HCT116 (cell line): ENCODE data around the gene TIGD4. TPM values are rescaled to one million over a fixed set of nuclear protein-coding genes. Genes with fewer than 3 reads are reported as not detected.

Experiments used
- ATAC-seq: fragments of 200-7000 bp; cut with Tn5 transposase; 2 replicates; pipeline ENCODE4 v1.9.1; 2020; ENCODE audit warnings: mild to moderate bottlenecking, moderate library complexity
- BruUV-seq: library from RNA; stranded (reverse); fragments of 400-500 nt; replicated peaks from 2 replicates; lab custom pipeline; 2021; lab: Mats Ljungman, UMichigan
- CTCF ChIA-PET: fragments of 300-600 bp; sonication (Branson Sonifier 250); formaldehyde crosslinking; loops from one replicate; lab custom pipeline; 2021; ENCODE audit warnings: antibody characterized with exemption; lab: Charles Lee
- POLR2A ChIA-PET: fragments of 300-600, 350-600 bp; sonication (Branson Sonifier 250); formaldehyde crosslinking; loops from one replicate; lab custom pipeline; 2021; ENCODE audit warnings: antibody characterized with exemption; lab: Charles Lee
- RAD21 ChIA-PET, 2 experiments: fragments of 300-600 bp; sonication (Branson Sonifier 250); formaldehyde crosslinking; loops; one replicate each; lab custom pipeline; 2023; ENCODE audit warnings: low total read pairs in 2 of 2; ENCODE audit not compliant: uncharacterized antibody in 2 of 2, unreplicated experiment in 2 of 2, low non-redundant PET in 1 of 2; lab: Charles Lee
- DNase-seq: peaks from one replicate; pipeline ENCODE4 v3.0.0-alpha.2; 2010; ENCODE audit warnings: low read depth, low spot score
- H2AFZ ChIP-seq: fragments of 200-600 bp; shearing (Covaris generic), sonication (generic); 2 replicates; pipeline ENCODE4 v1.6.1; 2017; ENCODE audit warnings: low read depth, mixed run types, mixed read lengths, antibody characterized with exemption, low read length; ENCODE audit not compliant: poor library complexity, severe bottlenecking
- H3K27ac ChIP-seq: 2 replicates; pipeline ENCODE4 v1.5.1; 2012; ENCODE audit warnings: low read depth, low read length
- H3K27me3 ChIP-seq: fragments of 200-600 bp; sonication (generic); 2 replicates; pipeline ENCODE4 v1.6.1; 2016; ENCODE audit warnings: mixed run types, low read length, mixed read lengths; ENCODE audit not compliant: insufficient read depth
- H3K36me3 ChIP-seq, 2 experiments: fragments of 200-500 bp in 1 of 2; fragments of 200-600 bp in 1 of 2; sonication (Bioruptor generic) in 1 of 2; sonication (generic) in 1 of 2; 2 replicates each; pipeline versions ENCODE4 v1.5.1 to v1.6.1; 2014 to 2016; ENCODE audit warnings: low read length in 2 of 2, inconsistent platforms in 1 of 2, mixed read lengths in 1 of 2, mixed run types in 1 of 2; ENCODE audit not compliant: insufficient read depth in 2 of 2, control insufficient read depth in 1 of 2
- H3K4me1 ChIP-seq, 2 experiments: fragments of 200-600 bp in 1 of 2; sonication (generic) in 1 of 2; 2 replicates each; pipeline versions ENCODE4 v1.5.1 to v1.6.1; 2012 to 2017; ENCODE audit warnings: low read length in 2 of 2, inconsistent platforms in 1 of 2, mild to moderate bottlenecking in 1 of 2, mixed read lengths in 1 of 2, mixed run types in 1 of 2, moderate library complexity in 1 of 2; ENCODE audit not compliant: insufficient read depth in 2 of 2, control insufficient read depth in 1 of 2
- H3K4me2 ChIP-seq: fragments of 200-600 bp; sonication (generic); 2 replicates; pipeline ENCODE4 v1.6.1; 2017; ENCODE audit warnings: mixed run types, low read length, mixed read lengths
- H3K4me3 ChIP-seq, 2 experiments: fragments of 200-600 bp in 1 of 2; sonication (generic) in 1 of 2; replicated peaks in 1 of 2; 2 replicates each; pipeline ENCODE4 v1.5.1; 2011 to 2016; ENCODE audit warnings: low read length in 2 of 2, control low read depth in 1 of 2, low read depth in 1 of 2, mild to moderate bottlenecking in 1 of 2, mixed read lengths in 1 of 2, mixed run types in 1 of 2
- H3K79me2 ChIP-seq: fragments of 200-600 bp; sonication (generic); 2 replicates; pipeline ENCODE4 v1.6.1; 2017; ENCODE audit warnings: mild to moderate bottlenecking, mixed run types, low read length, moderate library complexity, mixed read lengths; ENCODE audit not compliant: insufficient read depth
- H3K9ac ChIP-seq: fragments of 200-600 bp; sonication (generic); 2 replicates; pipeline ENCODE4 v1.6.1; 2016; ENCODE audit warnings: low read length, mixed read lengths
- H3K9me2 ChIP-seq: fragments of 200-600 bp; sonication (generic), shearing (Covaris generic); 2 replicates; pipeline ENCODE4 v1.6.1; 2017; ENCODE audit warnings: mixed run types, mild to moderate bottlenecking, moderate library complexity; ENCODE audit not compliant: insufficient read depth
- H3K9me3 ChIP-seq, 2 experiments: fragments of 200-500 bp in 1 of 2; fragments of 200-600 bp in 1 of 2; sonication (Bioruptor generic) in 1 of 2; sonication (generic) in 1 of 2; 2 replicates each; pipeline ENCODE4 v1.6.1; 2014 to 2017; ENCODE audit warnings: low read length in 2 of 2, mixed read lengths in 2 of 2, inconsistent platforms in 1 of 2, low read depth in 1 of 2, mild to moderate bottlenecking in 1 of 2, mixed run types in 1 of 2, moderate library complexity in 1 of 2; ENCODE audit not compliant: control insufficient read depth in 1 of 2, insufficient read depth in 1 of 2
- H4K20me1 ChIP-seq: fragments of 200-600 bp; sonication (generic), shearing (Covaris generic); 2 replicates; pipeline ENCODE4 v1.6.1; 2017; ENCODE audit warnings: mixed run types, mild to moderate bottlenecking, moderate library complexity; ENCODE audit not compliant: insufficient read depth
- CBX3 ChIP-seq: IDR thresholded peaks from 2 replicates; pipeline ENCODE4 v1.6.1; 2012; ENCODE audit warnings: low read depth
- CEBPB ChIP-seq: IDR thresholded peaks from 2 replicates; pipeline ENCODE4 v1.6.1; 2012; ENCODE audit warnings: low read depth
- EGR1 ChIP-seq: IDR thresholded peaks from 2 replicates; pipeline ENCODE4 v1.6.1; 2012; ENCODE audit warnings: low read depth
- ELF1 ChIP-seq: IDR thresholded peaks from 2 replicates; pipeline ENCODE4 v1.6.1; 2012; ENCODE audit warnings: low read depth, borderline replicate concordance
- EZH2phosphoT487 ChIP-seq: fragments of 200-600 bp; IDR thresholded peaks from 2 replicates; pipeline ENCODE4 v1.6.1; 2018; ENCODE audit warnings: antibody characterized with exemption, borderline replicate concordance
- FOSL1 ChIP-seq: IDR thresholded peaks from 2 replicates; pipeline ENCODE4 v1.6.1; 2012; ENCODE audit warnings: low read depth
- JUND ChIP-seq: IDR thresholded peaks from 2 replicates; pipeline ENCODE4 v1.6.1; 2012
- MAX ChIP-seq: IDR thresholded peaks from 2 replicates; pipeline ENCODE4 v1.6.1; 2012
- POLR2A ChIP-seq: IDR thresholded peaks from 2 replicates; pipeline ENCODE4 v1.7.0; 2011; ENCODE audit warnings: borderline replicate concordance; ENCODE audit not compliant: insufficient read depth, insufficient read length; ENCODE audit errors: extremely low read depth
- POLR2AphosphoS5 ChIP-seq: IDR thresholded peaks from 2 replicates; pipeline ENCODE4 v1.6.1; 2011; ENCODE audit warnings: mild to moderate bottlenecking, low read depth, low read length, moderate library complexity
- RAD21 ChIP-seq: IDR thresholded peaks from 2 replicates; pipeline ENCODE4 v1.6.1; 2012; ENCODE audit warnings: low read depth, mild to moderate bottlenecking
- SP1 ChIP-seq: IDR thresholded peaks from 2 replicates; pipeline ENCODE4 v1.6.1; 2012; ENCODE audit warnings: low read depth
- SRF ChIP-seq: IDR thresholded peaks from 2 replicates; pipeline ENCODE4 v1.6.1; 2012; ENCODE audit warnings: low read depth
- TCF7L2 ChIP-seq: IDR thresholded peaks from 2 replicates; pipeline ENCODE4 v1.7.0; 2011; ENCODE audit warnings: borderline replicate concordance, inconsistent platforms; ENCODE audit not compliant: insufficient read depth, insufficient read length; ENCODE audit errors: extremely low read depth
- YY1 ChIP-seq: IDR thresholded peaks from 2 replicates; pipeline ENCODE4 v1.6.1; 2011; ENCODE audit warnings: low read length, low read depth, moderate library complexity, mild to moderate bottlenecking; ENCODE audit not compliant: insufficient replicate concordance; ENCODE audit errors: extremely low read depth
- ZBTB33 ChIP-seq: IDR thresholded peaks from 2 replicates; pipeline ENCODE4 v1.6.1; 2011; ENCODE audit warnings: mild to moderate bottlenecking, low read length, moderate library complexity; ENCODE audit not compliant: insufficient replicate concordance; ENCODE audit errors: extremely low read depth
- ZFX ChIP-seq: fragments of 450-650 bp; IDR thresholded peaks from 2 replicates; pipeline ENCODE4 v1.6.1; 2017
- intact Hi-C: fragments of 100-400 bp; cut with micrococcal nuclease; formaldehyde crosslinking; loops from 2 replicates; pipeline ENCODE4 v1.10.0; 2022
- total RNA-seq: library from RNA; stranded (reverse); gene quantifications from one replicate; pipeline ENCODE4 v1.2.1, GENCODE V29; 2021; ENCODE audit not compliant: unreplicated experiment
- TF ChIP-seq, protein P1 (sequence below), 3 experiments: fragments of 200-600 bp in 1 of 3; sonication (generic) in 1 of 3; IDR thresholded peaks in 2 of 3; conservative IDR thresholded peaks in 1 of 3; 2 replicates each; pipeline ENCODE4 v1.5.1; 2012 to 2017; ENCODE audit warnings: low read depth in 2 of 3, low read length in 2 of 3, antibody characterized with exemption in 1 of 3, borderline replicate concordance in 1 of 3, control low read depth in 1 of 3, mild to moderate bottlenecking in 1 of 3, mixed read lengths in 1 of 3, mixed run types in 1 of 3, moderate library complexity in 1 of 3; ENCODE audit not compliant: insufficient read depth in 1 of 3
- TF ChIP-seq, protein P2 (sequence below): IDR thresholded peaks from 2 replicates; pipeline ENCODE4 v1.6.1; 2012; ENCODE audit warnings: low read depth

Gene TIGD4
- total RNA-seq, 1 experiment from 2014 or later = 0.42 TPM

DNA sequence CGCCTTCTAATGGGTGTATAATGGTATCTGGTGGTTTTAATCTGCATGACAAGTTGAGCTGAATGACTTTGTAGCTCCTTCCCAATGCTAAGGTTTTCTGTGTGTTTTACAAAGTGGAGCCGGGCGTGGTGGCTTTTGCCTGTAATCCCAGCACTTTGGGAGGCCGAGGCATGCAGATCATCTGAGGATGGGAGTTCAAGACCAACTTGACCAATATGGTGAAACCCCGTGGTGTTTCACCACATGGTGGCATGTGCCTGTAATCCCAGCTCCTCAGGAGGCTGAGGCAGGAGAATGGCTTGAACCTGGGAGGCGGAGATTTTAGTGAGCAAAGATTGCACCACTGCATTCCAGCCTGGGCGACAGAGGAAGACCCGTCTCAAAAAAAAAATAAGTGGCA lies 29.1 kb upstream of the TIGD4 start:
- DNase-seq = no peak

More for the DNA sequence above, 29.1 kb upstream of the TIGD4 start:
- ChIA-PET CTCF (no interaction called here), RAD21 (no interaction called here), POLR2A (no interaction called here)
- Histone ChIP-seq H3K9ac (no peak overlapping the region), H3K9me3 (no peaks in the 10 kb centered on the region), H3K36me3 (no peaks in the 10 kb centered on the region), H4K20me1 (peaks cover 4% of the 10 kb centered on the region; the same call in 1 of the 2 replicates), H3K4me1 (no peaks in the 10 kb centered on the region; a peak in 1 of 4 replicates), H3K9me2 (no peaks in the 10 kb centered on the region), H2AFZ (no peak overlapping the region), H3K27ac (no peak overlapping the region), H3K27me3 (no peaks in the 10 kb centered on the region), H3K79me2 (peaks cover 60% of the 10 kb centered on the region), H3K4me3 (no peak overlapping the region), H3K4me2 (no peak overlapping the region)
- no peak for ATAC-seq
- TF ChIP-seq RAD21 (no peak), SRF (no peak), EGR1 (no peak), POLR2A (no peak), ZFX (no peak), MAX (no peak), YY1 (no peak), POLR2AphosphoS5 (no peak), ELF1 (no peak), CBX3 (no peak), FOSL1 (no peak), ZBTB33 (no peak), CEBPB (no peak), TCF7L2 (no peak), EZH2phosphoT487 (no peak), JUND (no peak), SP1 (no peak)
- TF ChIP-seq, protein P1, sequence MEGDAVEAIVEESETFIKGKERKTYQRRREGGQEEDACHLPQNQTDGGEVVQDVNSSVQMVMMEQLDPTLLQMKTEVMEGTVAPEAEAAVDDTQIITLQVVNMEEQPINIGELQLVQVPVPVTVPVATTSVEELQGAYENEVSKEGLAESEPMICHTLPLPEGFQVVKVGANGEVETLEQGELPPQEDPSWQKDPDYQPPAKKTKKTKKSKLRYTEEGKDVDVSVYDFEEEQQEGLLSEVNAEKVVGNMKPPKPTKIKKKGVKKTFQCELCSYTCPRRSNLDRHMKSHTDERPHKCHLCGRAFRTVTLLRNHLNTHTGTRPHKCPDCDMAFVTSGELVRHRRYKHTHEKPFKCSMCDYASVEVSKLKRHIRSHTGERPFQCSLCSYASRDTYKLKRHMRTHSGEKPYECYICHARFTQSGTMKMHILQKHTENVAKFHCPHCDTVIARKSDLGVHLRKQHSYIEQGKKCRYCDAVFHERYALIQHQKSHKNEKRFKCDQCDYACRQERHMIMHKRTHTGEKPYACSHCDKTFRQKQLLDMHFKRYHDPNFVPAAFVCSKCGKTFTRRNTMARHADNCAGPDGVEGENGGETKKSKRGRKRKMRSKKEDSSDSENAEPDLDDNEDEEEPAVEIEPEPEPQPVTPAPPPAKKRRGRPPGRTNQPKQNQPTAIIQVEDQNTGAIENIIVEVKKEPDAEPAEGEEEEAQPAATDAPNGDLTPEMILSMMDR (IDR thresholded peaks at IDR 0.05 in 2 of 3, conservative IDR thresholded peaks at IDR 0.05 in 1 of 3; ENCODE audit: borderline replicate concordance in 1 of 3, insufficient read depth in 1 of 3, low read depth in 2 of 3, low read length in 2 of 3) = no peak
- TF ChIP-seq, protein P2, sequence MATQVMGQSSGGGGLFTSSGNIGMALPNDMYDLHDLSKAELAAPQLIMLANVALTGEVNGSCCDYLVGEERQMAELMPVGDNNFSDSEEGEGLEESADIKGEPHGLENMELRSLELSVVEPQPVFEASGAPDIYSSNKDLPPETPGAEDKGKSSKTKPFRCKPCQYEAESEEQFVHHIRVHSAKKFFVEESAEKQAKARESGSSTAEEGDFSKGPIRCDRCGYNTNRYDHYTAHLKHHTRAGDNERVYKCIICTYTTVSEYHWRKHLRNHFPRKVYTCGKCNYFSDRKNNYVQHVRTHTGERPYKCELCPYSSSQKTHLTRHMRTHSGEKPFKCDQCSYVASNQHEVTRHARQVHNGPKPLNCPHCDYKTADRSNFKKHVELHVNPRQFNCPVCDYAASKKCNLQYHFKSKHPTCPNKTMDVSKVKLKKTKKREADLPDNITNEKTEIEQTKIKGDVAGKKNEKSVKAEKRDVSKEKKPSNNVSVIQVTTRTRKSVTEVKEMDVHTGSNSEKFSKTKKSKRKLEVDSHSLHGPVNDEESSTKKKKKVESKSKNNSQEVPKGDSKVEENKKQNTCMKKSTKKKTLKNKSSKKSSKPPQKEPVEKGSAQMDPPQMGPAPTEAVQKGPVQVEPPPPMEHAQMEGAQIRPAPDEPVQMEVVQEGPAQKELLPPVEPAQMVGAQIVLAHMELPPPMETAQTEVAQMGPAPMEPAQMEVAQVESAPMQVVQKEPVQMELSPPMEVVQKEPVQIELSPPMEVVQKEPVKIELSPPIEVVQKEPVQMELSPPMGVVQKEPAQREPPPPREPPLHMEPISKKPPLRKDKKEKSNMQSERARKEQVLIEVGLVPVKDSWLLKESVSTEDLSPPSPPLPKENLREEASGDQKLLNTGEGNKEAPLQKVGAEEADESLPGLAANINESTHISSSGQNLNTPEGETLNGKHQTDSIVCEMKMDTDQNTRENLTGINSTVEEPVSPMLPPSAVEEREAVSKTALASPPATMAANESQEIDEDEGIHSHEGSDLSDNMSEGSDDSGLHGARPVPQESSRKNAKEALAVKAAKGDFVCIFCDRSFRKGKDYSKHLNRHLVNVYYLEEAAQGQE = no peak
- no TSS peak for BruUV-seq
- intact Hi-C loops = no loop called here
